Skeletal muscle cell (primary cell): Measurements from ENCODE around the gene BNIP5.
A peak's percentile ranks its signal among the peaks of the same experiment; 100 is the strongest.
"Not testable (repeated sequence)": the region's sequence is repeated elsewhere in the genome, so short reads cannot be mapped to it uniquely, and the experiment has no call there.

Experiments
- DNase-seq: peaks from one replicate; pipeline ENCODE4 v3.0.0-alpha.2; 2010; ENCODE audit warnings: low read depth
- H3K4me3 ChIP-seq: 2 replicates; pipeline ENCODE4 v1.5.1; 2011; ENCODE audit warnings: low read depth, mild to moderate bottlenecking, control low read depth, low read length, moderate library complexity

The BNIP5 gene

DNA sequence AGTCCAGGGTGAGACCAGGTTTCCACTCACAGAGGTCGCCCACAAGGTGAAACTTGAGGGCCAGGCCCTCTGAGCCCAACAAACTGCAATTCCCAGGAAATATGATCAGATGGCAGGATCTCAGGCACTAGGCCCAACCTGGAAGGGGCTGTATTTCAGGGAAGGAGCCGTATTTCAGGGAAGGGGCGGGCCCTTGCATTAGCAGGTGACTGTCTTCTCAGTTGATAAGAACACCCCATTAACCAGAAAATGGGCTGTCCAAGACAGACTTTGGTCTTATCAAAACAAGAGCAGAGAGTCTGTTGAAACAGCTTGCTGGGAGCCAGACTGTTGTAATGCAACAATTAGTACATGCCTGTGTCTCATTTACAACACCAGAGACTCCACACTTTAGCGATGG is 10.9 kb upstream of the BNIP5 start:
- no peak overlapping the region for H3K4me3 ChIP-seq
- no peak for DNase-seq

- H3K4me3 ChIP-seq: no peak overlapping the region
- DNase-seq: no peak
Measured at GRCh38 chr6:36346486-36347273, 10.0 kb upstream of the BNIP5 start.

- no peak overlapping the region for H3K4me3 ChIP-seq
- no peak for DNase-seq
Measured at GRCh38 chr6:36345681-36346466, 9.2 kb upstream of the BNIP5 start.

DNA sequence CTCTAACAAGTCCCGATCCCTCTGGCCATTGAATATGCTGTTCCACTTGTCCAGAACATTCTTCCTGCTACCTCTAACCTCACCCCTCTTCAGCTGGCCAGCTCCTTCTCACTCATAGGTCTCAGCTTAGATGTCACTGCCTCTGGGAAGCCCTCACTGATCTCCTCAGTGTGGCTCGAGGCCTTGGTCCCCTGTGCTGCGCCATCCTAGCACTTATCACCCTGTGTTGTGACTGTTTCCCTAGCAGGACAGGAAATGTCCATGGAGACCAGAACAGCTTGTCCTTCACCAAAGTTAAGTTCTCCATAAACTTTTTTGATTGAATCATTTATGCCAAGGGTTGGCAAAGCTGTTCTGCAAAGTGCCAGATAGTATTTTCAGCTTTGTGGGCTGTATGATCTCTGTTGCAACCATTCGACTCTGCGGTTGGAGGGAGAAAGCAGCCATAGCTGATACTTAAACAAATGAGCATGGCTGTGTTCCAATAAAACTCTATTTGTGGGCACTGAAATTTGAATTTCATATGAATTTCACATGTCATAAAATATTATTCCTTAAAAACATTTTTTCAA is 6.5 kb upstream of the BNIP5 start:
- no peak for DNase-seq
- no peak overlapping the region for H3K4me3 ChIP-seq

DNA sequence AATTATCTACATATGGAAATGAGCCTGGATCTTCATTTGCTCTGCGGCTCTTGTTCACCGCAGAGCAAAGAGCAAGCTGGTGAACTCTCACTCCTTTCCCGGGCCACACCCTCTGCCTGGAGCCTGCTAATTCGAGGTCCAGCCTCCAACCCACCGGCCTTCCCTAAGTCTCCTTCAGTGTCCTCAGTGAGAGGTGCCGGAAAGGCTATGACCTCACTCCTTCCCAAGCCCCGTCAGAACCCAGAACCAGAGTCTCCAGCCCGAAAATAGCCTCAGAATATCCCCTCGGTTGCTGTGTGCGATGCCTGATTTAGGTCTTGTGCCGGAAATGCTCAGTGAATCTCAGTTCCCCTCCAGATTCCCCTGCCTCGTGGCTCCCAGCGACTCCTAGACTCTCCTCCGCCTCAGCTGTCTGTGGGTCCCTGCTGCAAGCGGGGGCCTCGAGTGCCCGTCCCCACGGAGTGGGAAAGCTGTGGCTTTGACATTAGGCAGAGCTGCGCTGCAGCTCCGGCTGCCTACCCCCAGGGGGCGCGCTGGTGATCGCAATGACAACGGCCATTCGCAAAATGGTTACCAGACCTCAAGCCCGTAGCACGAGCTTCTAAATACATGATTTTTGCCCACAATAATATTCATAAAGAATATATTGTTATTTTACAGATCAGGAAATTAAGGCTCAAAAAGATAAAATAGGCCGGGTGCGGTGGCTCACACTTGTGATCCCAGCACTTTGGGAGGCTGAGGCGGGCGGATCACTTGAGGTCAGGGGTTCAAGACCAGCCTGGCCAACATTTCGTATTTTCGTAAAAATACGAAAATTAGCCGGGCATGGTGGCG is 4.1 kb upstream of the BNIP5 start:
- no peak for DNase-seq
- H3K4me3 ChIP-seq: peak overlapping the region; percentile 21

DNA sequence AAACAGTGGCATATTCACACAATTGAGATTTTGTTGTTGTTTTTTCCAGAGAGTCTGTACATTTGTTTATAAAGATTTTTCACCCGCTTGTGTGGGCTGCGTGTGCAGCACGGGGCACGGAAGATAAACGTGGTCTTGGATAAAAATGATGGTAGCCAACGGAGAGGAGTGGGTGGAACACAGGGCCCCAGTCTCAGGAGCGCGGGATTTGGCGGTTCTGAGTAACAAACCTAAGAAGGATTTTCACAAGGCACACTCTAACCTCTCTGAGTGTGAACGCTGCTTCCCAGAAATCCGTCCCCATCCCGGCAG is 3.6 kb upstream of the BNIP5 start:
- H3K4me3 ChIP-seq: no peak overlapping the region
- no peak for DNase-seq

DNA sequence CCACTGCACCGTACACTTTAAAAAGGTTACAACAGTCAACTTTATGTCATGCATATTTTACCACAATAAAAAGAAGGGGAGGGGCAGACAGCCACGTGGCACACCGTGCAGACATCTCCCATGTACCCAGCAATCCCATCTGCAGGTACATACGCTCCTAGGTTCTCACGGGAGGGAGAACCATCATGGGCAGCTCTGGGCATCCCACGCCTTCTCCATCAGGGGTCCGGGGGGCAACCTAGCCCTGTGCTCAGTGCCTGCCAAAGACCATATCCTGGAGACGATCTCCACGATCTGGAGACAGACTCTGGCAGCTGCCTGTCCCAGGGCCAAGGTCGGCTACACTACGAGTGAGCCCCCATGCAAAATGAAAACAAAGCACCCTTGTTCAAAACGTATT is 2.5 kb upstream of the BNIP5 start:
- no peak overlapping the region for H3K4me3 ChIP-seq
- DNase-seq: no peak

GRCh38 chr6:36338223-36338622 is 1.5 kb upstream of the BNIP5 start:
- H3K4me3 ChIP-seq, DNase-seq: not testable (repeated sequence)

GRCh38 chr6:36337814-36338213 is 1.1 kb upstream of the BNIP5 start:
- DNase-seq: no peak
- H3K4me3 ChIP-seq: no peak overlapping the region

- DNase-seq: no peak
- H3K4me3 ChIP-seq: no peak overlapping the region
Measured at GRCh38 chr6:36336208-36336710, 429 bp downstream of the BNIP5 start.

DNA sequence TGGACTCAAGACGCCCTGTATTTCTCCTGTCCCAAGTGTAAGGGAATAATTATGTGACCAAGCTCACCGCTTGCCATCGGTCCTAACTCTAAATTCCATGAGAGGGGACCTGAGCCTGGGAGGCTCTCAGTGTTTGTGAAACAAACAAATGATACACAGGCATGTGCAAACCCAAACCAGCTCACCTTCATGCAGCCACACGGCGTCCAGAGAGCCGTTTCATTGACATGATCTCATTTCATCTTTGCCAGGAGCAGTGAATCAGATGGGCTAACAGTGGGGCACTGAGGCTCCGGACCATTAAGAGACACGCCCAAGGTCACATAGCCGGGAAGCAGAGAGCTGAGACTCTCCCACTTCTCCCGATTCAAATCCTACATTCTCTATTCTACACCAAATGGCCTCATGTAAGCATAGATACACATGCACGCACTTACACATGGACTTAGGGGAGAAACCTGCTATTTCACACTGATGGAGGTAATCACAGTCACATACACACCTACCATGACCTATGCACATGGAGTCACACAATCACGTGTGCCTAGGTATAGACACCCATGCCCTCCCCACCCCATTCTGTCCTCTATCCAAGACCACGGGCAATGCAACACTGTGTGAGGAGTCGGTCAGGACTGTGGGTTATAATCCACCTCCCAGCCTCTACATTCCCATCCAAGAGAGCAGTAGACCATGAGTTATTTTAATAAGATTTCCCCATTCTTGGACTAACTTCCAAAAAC is 1.1 kb downstream of the BNIP5 start:
- DNase-seq: no peak
- H3K4me3 ChIP-seq: no peak overlapping the region

- H3K4me3 ChIP-seq: no peak overlapping the region
- no peak for DNase-seq
Measured at GRCh38 chr6:36334832-36335459, 1.7 kb downstream of the BNIP5 start.

GRCh38 chr6:36333931-36334725 is 2.6 kb downstream of the BNIP5 start:
- no peak overlapping the region for H3K4me3 ChIP-seq
- no peak for DNase-seq

- H3K4me3 ChIP-seq: no peak overlapping the region
- no peak for DNase-seq
Measured at GRCh38 chr6:36333171-36333895, 3.4 kb downstream of the BNIP5 start.

GRCh38 chr6:36331381-36331780 is 5.3 kb downstream of the BNIP5 start:
- no peak overlapping the region for H3K4me3 ChIP-seq
- no peak for DNase-seq

DNA sequence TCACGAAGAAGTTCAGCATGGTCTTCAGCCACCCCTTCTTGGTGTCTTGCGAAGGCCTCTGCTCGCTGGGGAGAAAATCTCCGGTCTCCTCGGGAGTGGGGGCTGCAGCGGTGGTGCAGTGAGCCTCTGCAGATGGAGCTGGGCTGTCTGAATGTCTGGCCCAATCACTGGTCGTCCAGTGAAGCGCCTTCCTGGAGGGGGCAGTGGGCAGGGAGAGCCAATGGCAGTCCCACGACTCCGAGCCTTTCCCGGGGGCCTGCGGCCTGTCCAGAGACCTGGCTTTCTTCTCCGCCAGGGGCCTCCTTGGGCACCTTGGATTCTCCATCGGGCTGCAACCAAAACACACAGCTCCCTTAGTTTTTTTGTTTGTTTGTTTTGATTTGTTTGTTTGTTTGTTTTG is 6.3 kb downstream of the BNIP5 start:
- H3K4me3 ChIP-seq: no peak overlapping the region
- no peak for DNase-seq

- no peak overlapping the region for H3K4me3 ChIP-seq
- no peak for DNase-seq
Measured at GRCh38 chr6:36329798-36330291, 6.8 kb downstream of the BNIP5 start.
